ENCODE measurements around the gene SPI1.
A peak's percentile ranks its signal among the peaks of the same experiment; 100 is the strongest.

The SPI1 gene

GRCh38 chr11:47358731-47359051 is 19.7 kb downstream of the SPI1 start:
- no peak for DNase-seq (ENCODE audit: low read depth, low spot score)

- DNase-seq (ENCODE audit: low read depth, low spot score): no peak
Observed at GRCh38 chr11:47357985-47358730, 20.2 kb downstream of the SPI1 start.

GRCh38 chr11:47356998-47357329 is 21.4 kb downstream of the SPI1 start:
- no peak for DNase-seq (ENCODE audit: low read depth, low spot score)

- DNase-seq (ENCODE audit: low read depth, low spot score): no peak
Observed at GRCh38 chr11:47356129-47356997, 22.0 kb downstream of the SPI1 start.

DNA sequence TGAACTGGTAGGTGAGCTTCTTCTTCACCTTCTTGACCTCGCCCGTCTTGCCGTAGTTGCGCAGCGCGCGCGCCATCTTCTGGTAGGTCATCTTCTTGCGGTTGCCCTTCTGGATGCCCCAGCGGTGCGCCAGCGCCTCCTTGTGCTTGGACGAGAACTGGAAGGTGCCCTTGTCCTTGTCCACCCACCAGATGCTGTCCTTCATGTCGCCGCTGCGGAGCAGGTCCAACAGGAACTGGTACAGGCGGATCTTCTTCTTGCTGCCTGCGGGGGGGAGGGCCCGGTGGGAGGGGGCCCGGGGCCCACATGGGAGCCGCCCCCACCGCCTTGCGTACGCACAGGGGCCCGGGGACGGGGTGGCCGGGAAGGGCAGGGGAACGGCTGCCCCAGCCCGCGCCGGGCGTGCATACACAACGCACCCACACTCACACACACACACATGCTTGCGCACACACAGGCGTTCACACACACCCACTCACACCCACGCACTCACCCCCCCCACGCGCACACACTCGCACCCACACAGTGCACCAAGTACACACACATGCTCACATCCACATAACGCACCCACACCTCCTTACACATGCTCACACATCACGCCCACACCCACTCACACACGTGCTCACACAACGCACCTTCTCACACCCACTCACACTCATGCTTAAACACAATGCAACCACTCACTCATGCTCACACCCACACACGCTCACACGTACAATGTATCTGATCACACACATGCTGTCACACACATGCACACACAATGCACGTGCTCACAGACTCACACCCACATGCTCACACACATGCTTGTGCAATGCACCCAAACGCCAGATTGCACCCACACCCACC is 22.8 kb downstream of the SPI1 start:
- DNase-seq (ENCODE audit: low read depth, low spot score): peak; percentile 72

DNA sequence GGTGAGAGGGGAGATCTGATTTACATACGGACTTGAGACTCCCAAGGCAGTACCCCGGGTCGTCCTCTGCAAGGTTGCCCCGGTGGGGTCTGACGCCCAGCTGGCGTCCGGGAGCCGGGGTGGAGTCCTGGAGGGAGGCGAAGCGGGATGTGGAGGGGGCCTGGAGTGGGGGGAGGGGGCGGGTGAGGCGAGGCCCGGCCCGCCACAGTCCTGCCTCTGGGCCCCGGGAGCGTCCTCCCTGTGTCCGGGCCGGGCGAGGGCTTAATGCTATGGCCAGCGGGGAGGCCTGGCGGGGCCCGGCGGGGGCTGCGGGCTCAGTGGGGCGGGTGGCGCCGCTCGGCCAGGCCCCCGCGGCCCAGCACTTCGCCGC is 23.4 kb downstream of the SPI1 start:
- no peak for DNase-seq (ENCODE audit: low read depth, low spot score)

- DNase-seq (ENCODE audit: low read depth, low spot score): no peak
Observed at GRCh38 chr11:47353978-47354774, 24.2 kb downstream of the SPI1 start.

- no peak for DNase-seq (ENCODE audit: low read depth, low spot score)
Observed at GRCh38 chr11:47352556-47352955, 25.8 kb downstream of the SPI1 start, which contains the start of gene MYBPC3. TSS of gene MYBPC3 (minus strand) at chr11:47352702. CDS start at chr11:47352647, 55 bp downstream.

DNA sequence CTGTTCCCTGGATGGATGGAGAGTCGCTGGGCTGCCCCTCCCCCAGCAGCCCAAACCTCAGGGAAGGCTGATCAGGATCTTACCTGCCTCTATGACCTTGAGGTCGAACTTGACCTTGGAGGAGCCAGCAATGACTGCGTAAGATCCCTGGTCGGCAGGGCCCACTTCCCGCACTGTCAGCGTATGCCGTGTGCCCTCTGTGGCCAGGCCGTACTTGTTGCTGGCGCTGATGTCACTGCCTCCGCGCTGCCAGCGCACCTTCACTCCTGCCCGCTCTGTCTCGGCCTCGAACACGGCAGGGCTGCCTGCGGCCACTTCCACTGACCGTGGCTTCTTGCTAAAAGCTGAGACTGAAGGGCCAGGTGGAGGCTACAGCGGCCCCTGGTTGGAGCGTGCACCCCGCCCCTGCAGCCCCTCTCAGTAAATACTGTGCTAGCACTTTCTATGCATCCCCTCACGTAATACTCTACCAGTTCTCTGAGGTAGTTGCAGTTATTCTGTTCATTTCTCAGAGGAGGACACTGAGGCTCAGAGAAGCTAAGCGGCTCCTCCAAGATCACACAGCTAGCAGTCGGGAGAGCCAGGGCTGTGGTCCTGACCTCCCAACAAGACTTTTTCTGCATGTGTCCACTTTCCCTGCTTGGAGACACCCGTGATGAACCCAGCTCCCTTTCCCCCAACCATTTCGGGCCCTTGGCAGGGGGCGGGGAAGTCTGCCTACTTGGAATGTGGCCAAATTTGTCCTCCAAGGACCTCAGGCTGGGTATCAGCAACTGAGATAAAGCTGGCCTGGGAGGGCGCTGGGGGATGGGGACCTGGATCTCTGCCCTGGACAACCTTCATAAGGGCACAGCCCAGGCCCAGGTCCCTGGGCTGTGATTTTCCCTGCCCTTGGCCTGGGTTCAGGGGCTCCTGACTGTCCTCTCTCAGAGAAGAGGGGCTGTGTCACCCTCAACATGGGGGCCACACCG is 26.9 kb downstream of the SPI1 start:
- DNase-seq (ENCODE audit: low read depth, low spot score): no peak

- no peak for DNase-seq (ENCODE audit: low read depth, low spot score)
Observed at GRCh38 chr11:47350315-47350714, 28.0 kb downstream of the SPI1 start.

DNA sequence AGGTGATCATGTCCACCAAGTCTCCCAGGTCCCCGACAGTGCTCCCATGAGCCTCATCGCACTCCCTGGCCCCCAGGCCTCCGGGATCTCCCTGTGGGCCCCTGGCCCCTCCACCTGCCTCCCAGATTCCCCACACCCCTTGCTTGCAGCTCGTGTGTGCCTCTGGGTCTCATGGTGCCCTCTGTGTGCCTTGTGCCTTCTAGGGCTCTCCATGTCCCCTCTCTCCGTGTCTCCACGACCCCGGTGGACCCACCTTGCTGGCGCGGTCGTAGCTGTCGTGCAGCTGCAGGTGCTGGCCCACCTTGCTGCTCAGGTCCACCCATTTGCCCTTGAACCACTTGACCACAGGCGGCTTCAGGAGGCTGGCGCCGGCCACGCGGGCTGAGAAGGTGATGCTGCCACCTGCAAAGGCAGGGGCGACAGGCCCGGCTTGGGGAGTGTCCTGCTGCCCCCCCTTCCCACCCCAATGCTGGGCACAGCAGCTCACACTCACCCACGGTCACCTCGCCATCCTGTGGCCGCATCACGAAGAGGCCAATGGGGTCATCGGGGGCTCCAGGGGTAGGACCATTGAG is 28.7 kb downstream of the SPI1 start:
- no peak for DNase-seq (ENCODE audit: low read depth, low spot score)

- no peak for DNase-seq (ENCODE audit: low read depth, low spot score)
Observed at GRCh38 chr11:47348859-47349258, 29.5 kb downstream of the SPI1 start.

- no peak for DNase-seq (ENCODE audit: low read depth, low spot score)
Observed at GRCh38 chr11:47348131-47348802, 30.1 kb downstream of the SPI1 start.

DNA sequence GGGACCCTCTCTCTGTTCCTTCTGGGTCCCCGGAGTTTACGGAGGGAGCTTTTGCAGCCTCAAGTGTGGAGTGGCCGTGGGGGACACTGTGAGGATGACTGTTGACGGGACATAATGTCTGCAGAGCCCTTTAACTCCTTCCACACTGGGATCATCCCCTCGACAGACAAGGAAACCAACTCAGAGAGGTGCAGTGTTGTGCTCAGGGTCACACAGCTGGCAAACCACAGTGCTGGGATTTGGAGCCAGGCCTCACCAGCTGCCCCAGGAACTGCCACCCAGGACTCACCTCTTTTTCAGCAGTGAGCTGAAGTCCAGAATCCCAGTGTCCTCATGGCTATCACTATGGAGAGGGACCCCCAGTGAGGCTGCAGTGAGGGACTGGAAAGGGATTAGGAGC is 31.2 kb downstream of the SPI1 start:
- no peak for DNase-seq (ENCODE audit: low read depth, low spot score)

DNA sequence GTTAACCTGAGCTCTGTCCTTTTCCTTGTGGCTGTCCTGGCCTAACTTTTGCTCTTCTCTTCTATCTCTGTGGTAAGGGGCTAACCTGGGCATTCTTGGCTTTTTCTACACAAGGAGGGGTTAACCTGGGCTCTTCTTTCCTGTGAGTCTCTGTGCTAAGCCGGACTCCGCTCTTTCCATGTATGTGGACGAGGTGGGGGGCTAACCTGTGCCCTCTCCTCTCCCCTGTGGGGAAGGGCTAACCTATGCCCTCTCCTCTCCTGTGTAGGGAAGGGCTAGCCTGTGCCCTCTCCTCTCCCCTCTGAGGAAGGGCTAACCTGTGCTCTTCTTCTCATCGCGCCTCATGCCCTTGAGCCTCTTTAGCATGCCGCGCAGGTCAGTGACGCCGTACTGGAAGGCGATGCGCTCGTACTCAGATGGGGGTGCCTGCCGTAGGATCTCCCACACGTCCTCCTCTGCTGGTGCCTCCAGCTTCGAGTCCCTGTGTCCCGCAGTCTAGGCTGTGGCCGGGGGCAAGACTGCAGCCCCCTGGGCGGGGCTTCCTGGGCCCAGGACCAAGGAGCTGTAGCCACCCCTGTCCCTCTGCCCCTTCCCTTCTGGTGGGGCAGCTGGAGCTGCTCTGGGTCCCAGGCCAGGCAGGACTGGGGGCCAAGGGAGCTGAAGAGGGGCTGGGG is 32.3 kb downstream of the SPI1 start:
- no peak for DNase-seq (ENCODE audit: low read depth, low spot score)

DNA sequence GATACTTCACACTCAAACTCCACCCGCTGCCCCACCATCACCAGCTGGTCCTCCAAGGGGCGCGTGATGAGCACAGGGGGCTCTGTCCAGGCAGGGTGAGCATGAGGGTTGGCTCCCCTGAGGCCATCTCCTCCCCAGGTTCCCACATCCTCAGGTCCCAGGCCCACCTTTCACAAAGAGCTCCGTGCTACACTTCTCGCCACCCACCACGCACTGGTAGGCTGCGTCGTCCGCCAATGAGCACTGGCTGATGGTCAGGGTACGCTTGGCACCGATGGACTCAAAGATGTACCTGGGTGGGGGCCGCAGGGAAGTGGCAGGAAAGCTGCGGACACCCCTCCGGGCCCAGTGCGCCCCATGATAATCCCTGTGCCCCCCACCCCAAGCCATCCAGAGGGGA is 35.5 kb downstream of the SPI1 start:
- DNase-seq (ENCODE audit: low read depth, low spot score): no peak

DNA sequence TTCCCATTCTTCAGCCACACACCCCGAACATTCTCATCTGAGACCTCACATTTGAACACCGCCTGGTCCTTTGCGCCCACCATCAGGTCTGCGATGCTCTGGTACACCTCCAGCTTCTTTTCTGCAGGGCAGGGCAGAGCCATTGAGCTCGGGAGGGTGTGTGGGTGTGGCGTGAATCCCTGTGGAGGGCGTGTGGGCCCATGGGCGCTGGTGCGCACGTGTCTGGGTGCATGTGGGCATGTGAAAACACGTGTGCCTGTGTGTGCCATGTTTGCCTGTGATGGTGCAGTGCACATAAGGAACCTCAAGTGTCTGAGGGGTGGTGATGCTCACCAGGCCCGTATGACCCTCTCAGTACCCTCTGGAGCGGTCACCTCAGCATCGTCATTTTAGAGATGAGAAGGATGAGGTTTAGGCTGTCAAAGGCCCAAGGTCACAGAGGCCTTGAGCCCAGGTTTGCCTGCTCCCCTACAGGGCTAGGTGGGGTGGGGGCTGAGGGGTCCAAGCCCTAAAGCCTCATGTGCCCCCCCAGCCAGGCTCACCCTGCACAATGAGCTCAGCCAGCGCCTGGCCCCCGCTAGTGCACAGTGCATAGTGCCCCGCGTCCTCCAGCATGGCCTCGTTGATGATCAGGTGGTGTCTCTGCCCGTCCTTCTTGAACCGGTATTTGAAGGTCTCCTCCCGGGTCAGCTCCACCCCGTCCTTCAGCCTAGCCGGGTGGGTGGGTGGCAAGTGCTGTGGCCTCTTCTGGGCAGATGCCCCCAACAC is 36.1 kb downstream of the SPI1 start:
- DNase-seq (ENCODE audit: low read depth, low spot score): no peak
